Activated CD4-positive, alpha-beta T cell treated with anti-CD3 and anti-CD28 coated beads, Interleukin-2, amount 50 U/mL, for 1 hour (primary cell): ENCODE data around the gene DDAH2.
A peak's percentile ranks its signal among the peaks of the same experiment; 100 is the strongest.

ENCODE experiments used
- DNase-seq: peaks from one replicate; pipeline ENCODE4 v3.0.0-alpha.2; 2020

DDAH2 gene

DNA sequence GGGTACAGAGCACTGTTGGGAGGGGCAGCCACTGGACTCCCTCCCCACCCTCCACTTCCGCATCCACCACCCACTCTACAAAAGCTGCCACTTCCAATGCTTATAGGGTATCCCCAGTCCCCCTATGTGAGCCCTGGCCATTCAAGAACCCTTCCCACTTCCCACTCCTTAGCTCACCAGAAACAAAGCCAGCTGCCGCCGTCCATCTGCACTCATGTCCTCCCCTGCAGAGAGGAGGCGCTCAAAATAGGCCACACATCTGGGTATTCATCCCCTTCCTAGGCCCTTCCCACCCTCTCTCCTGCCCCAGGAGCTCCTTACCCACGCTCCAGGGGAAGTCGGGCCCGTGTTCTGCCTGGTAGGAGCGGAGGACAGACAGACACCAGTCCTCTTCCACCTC lies 41.8 kb downstream of the DDAH2 start:
- DNase-seq: no peak

DNA sequence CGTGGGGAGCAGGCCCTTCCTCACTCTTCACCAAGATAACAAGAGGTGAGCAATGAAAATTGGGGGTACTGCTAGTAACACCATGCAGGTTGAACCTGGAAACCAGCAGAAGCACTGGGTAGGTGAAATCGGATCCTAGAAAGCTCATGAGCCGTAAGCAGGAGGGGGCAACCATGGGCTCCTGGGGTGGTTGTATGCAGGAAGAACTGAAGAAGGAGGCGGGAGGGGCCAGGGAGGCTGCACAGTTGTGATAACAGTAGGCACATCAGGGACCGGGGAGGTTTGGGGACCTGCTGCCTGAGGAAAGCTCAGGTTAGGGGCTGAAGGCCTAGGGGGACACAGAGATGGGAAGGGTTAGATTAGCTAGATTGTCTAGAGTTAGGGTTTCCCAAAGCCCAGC lies 42.6 kb downstream of the DDAH2 start:
- no peak for DNase-seq

DNA sequence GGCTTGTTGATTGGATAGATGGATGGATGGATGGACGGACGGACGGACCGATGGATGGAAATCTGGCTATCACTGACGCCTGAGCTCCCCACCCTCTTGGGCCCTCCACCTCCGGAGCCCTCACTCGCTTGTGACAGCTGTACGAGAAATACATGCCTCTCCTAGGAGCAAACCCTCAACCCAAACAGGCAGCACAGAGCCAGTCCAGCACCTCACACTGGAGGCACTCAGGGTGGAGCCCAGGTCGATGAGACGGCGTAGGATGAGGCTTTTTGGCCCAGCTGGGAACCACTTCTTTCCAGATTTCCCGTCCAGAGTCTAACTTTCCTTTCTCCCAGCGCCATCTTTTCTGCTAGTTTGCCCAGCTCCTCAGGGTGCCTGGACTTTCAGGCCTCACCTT lies 45.5 kb downstream of the DDAH2 start:
- no peak for DNase-seq

DNA sequence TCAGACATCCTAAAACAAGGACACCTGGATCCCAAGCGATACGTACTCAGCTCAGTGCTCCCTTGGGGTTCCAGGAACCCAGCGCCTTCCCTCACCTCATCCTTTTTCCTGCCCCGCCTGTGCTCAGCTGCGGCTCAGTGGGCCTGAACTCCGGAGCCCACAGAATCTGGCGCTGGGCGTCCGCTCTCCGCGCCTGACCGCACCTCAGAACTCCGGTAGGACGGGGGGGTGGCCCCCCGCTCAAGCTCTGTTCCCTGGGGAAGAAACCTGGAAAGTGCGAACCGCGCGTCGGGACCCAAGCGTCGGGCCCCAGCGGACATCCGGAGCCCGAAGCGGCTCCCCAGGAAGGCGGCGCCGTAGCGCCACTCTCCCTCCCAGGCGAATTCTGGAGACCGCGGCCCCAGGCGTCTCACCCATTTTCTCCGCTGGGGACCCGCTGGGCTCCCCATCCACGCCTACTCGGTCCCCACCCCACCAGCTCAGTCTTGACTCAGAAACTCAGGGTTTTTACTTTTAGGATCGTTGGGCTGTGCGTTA lies 47.9 kb downstream of the DDAH2 start:
- peak; percentile 36 for DNase-seq

DNA sequence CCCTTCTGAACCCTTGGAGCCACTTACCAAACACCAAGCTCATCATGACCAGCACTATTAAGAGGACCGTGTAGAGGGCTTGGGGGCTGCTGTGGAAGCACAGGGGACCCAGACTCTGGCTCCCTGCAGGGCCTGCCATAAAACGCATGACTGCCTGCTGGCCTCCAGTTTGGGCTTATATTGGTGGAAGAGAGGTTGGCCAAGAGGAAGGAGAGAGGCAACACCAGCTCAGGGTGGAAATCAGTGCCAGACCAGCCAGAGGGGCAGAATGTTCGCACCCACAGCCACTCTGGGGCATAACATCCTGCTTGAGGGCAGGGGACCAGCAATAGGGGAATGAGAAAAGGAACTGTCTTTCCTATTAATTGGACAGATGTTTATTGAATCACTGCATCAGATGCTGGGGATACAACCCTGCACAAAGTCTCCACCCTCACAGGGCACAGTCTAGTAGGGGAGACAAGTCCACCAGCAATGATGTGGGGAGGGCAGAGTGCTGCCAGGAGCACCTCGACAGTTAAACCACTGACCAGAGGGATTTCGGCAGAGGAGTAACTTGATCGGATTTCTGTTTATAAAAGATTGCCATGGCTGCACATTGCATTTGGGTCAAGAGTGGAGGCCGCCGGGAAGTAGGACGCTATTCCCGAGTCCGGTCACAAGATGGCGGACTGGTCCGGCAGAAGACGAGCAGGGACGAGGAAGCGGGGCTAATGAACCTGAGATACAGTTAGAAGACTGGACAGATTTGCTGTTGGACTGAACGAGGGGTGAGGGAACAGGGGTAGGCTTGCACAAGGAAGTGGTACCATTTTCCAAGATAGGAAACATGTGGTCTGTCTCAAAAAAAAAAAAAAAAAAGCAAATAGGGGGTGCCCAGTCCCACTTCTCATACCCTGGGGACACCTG lies 48.6 kb downstream of the DDAH2 start, which contains the start of gene LY6G5C:
LY6G5C (minus strand) TSS at position 842 of the 909 bp plus-strand sequence; CDS start at position 148, 694 bp downstream.
- DNase-seq: peak; percentile 52

DNA sequence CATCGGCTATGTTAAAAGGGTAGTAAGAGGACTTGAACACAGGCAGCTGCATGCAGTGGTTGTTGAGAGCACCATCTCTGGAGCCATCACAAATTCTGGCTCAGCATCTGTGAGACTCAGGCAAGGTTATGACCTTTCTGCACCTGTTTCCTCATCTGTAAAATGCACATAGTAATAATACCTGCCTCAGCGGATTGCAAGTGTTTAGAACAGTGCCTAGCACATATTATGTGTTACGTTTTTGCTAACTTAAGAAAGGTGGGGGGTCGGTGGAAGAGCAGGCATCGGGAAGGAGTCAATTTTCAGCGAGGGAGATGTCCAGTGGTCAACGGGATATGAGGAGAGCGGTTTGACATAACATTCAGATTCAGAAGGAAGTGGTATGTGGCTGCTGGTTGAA lies 51.1 kb downstream of the DDAH2 start:
- DNase-seq: no peak
